GM08714 (cell line): ENCODE measurements around the gene PARL.

Experiments used
- H3K4me3 ChIP-seq: fragments of 200-500 bp; sonication (Bioruptor generic); 2 replicates; pipeline ENCODE4 v1.5.1; 2014; ENCODE audit warnings: mild to moderate bottlenecking, low read length, inconsistent platforms
- ZNF274 ChIP-seq: IDR thresholded peaks from 2 replicates; pipeline ENCODE4 v1.6.1; 2012; ENCODE audit warnings: mild to moderate bottlenecking, low read depth, low read length

The PARL gene

DNA sequence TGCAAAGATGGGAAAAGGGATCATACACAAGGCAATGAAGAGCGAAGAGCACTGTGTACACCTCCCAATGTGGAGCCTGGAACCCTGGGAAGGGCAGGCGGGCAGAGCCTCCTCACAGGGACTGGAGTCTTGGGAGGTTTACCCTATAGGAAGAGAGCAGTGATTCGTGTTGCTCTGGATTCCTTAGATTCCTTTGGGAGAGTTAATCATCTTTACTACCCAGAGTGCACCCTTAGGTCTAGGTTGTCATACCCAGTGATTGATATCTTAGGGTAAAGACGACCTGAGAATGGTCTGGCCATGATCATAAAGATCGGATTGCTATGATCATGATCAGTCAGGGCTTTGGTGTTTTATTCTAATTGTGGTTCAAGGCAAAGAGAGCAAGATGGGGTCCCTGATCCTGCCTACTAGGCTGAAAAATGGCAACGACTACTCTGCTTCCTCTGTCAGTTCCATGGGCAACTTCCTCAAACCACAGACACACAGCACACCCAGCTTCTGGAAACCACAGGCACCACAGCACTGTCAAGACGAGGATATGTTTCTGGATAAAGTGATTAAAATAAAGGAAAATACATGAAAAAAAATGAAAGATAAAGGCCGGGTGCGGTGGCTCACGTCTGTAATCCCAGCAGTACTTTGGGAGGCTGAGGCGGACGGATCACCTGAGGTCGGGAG is 38.9 kb downstream of the PARL start:
- TF ChIP-seq ZNF274 = no peak
- H3K4me3 ChIP-seq = no peak overlapping the region

DNA sequence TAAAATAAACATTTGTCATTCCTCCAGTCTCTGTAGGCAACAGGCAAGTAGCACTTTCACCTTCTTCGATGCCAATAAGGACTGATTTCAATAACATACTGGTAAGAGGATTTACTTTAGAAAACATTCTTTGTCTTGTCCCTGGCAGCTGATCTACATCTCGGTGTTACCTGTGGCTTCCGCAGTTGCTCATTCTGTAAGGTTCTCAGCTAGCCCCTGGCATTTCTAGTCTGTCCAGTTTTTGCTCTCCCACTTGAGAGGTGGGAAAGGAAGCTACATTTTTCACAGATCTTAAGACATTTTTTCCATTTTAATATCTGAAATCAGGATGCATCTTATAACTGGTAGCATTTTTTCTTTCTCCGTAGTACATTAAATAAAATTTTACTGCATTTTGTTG is 39.6 kb downstream of the PARL start:
- no peak overlapping the region for H3K4me3 ChIP-seq
- no peak for TF ChIP-seq ZNF274

DNA sequence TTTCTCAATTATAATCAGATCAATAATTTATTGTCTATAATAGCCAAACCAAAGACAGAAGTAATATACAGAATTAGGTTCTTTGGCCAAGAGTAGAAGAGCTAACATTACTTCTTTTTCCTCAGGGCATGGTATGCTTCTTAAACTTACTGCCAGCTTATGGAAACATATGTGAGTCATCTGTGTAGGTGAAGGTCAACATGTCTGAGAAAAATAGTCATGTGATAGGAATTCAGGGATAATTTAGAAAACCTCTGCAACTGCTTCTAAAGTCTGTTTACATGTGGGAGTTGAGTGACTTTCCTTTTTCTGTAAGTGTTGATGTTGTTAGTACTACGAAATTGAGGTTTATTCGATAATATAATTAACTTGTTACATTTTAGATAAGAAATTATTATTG is 40.1 kb downstream of the PARL start:
- H3K4me3 ChIP-seq = no peak overlapping the region
- no peak for TF ChIP-seq ZNF274

DNA sequence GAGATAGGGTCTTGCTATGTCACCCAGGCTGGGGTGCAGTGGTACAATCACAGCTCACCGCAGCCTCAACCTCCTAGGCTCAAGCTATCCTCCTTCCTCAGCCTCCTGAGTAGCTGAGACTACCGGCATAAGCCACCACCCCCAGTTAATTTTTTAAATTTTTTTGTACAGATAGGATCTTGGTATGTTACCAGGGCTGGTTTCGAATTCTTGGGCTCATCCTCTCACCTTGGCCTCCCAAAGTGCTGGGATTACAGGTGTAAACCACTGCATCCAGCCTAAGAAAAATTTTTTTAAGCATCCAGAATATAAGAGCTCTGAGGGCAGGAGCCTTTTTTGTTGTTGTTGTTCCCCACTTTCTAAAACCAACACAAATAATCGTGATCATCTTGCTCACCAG is 44.9 kb downstream of the PARL start:
- H3K4me3 ChIP-seq = no peak overlapping the region
- no peak for TF ChIP-seq ZNF274

DNA sequence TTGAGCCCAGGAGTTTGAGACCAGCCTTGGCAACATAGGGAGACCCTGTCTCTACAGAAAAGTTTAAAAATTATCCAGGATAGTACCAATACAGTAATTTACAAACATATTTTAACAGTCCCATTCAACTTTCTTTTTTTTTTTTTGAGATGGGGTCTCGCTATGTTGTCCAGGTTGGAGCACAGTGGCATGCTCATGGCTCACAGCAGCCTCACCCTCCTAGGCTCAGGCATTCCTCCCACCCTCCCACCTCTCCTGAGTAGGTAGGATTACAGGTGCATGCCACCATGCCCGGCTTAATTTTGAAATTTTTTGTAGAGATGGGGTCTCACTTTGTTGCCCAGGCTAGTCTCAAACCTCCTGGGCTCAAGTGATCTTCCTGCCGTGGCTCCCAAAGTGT is 46.8 kb downstream of the PARL start:
- no peak overlapping the region for H3K4me3 ChIP-seq
- TF ChIP-seq ZNF274 = no peak

DNA sequence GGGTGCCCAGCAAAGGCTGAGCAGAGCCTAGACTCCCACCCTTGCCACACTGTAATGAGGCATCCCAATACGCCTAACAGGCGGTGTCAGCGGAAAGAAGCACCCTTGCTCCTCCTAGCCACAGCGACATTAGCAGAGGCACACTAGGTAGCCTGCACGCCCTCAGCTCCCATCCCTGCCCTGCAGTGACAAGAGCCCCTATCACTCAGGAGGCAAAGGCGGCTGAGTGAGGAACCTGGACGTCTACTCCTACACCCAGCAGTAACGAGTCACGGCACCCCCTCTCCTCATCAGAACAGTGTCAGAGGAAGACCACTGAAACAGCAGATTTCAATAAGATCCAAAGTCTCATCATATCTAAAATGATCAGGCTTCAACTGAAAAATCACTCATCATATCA is 47.3 kb downstream of the PARL start:
- no peak overlapping the region for H3K4me3 ChIP-seq
- TF ChIP-seq ZNF274 = no peak

DNA sequence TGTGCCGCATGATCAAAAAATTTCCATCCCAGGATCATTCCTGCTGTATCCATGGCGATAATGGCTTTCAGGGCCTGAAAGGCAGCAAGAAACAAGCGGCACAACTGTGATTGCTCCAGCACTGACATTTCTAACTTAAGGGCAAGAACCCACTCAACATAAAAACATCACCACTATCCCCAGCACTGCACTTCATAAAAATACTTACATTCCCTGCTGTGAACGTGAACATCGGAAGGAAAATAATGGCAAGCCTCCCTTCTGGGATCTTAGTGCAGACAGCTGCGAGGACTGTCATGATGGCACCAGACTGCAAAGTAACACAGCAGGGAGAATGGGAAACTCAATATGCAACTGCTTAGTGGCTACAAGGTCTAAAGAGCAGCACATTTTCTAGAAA is 51.2 kb downstream of the PARL start:
- H3K4me3 ChIP-seq = no peak overlapping the region
- no peak for TF ChIP-seq ZNF274

DNA sequence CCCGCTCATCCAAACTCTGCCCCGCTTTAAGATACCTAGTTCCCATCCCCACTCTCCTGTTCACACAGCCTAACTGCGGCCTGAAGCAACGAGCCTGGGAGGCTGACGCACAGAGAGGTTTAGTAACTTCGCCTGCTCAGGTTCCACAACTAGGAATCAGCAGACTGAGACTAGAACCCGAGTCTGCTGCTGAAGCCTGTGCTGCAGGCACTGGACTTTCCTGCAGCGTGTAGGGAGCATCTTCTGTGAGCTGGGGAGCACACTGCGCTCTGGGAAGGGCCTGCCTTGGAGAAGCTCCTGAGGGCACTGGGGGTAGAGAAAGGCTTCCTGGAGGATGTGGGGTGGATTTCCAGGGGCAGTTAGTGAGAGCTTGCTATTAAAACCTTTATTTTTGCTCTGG is 54.5 kb downstream of the PARL start:
- no peak for TF ChIP-seq ZNF274
- no peak overlapping the region for H3K4me3 ChIP-seq

DNA sequence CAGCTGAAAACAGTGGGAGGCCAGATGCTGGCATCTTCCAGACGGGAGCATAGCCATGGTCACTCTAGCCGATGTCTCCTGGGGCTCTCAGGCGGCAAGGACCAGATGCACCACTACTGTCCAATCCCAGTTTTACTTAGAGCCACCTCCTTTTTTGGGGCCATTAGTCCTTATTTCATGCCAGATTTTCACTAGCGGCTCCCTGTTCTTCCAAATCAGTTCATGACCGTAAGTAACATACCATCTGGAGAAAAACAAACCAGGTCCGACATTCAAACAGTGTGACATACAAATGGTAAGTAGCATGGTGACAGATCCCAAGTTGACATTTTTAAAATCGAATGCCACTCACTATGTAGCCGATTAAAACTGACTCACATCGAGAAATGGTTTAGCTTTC is 55.2 kb downstream of the PARL start:
- no peak overlapping the region for H3K4me3 ChIP-seq
- no peak for TF ChIP-seq ZNF274

DNA sequence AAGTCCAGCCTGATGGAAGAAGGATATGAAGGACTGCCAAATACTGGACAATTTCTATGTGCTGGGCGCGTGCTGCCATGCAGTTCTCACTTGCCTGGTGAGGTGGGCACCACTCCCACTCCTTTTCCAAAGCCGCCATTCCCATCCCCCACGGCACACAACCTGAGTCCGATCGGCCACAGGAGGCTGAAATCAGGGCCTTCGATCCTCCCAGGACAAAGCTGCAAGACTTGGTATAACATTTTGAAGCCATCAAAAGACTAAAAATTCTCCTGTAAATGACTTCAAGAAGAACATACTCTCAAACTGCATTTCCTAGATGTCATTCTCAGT is 56.2 kb downstream of the PARL start:
- no peak for TF ChIP-seq ZNF274
- H3K4me3 ChIP-seq = no peak overlapping the region

DNA sequence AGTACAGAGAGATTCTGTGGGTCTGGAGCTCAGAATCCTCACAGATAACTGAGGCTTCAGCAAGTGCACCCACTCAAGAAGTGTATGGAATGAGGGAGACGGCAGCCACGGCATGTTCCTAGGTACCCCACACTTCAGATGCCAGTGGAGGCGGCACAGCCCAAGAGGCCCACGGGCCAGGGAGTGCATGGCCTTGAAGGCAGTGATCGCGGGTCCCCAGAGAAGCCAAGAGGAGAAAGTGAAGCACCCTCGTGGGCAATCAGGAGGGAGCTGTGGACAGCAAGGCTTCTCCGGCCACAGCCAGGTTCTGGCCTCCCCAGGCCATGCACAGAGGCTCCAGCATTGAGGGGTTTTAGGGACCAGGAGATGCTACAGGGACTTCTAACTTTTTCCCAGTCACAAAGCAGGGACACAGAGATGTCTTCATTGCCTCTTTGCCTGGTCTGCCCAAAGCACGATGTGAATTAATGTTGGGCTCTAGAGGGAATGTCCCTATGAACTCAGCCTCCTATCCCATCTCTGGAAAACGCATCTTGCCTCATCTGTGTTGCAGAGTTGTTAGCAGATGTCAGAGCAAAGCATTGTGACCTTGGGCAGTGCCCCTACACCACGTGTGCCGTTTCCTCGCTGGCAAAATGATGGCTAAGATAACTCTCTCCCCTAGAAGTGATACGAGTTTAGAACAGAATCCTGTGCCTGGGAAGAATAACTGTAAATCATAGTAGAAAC is 56.7 kb downstream of the PARL start:
- H3K4me3 ChIP-seq = no peak overlapping the region
- TF ChIP-seq ZNF274 = no peak

DNA sequence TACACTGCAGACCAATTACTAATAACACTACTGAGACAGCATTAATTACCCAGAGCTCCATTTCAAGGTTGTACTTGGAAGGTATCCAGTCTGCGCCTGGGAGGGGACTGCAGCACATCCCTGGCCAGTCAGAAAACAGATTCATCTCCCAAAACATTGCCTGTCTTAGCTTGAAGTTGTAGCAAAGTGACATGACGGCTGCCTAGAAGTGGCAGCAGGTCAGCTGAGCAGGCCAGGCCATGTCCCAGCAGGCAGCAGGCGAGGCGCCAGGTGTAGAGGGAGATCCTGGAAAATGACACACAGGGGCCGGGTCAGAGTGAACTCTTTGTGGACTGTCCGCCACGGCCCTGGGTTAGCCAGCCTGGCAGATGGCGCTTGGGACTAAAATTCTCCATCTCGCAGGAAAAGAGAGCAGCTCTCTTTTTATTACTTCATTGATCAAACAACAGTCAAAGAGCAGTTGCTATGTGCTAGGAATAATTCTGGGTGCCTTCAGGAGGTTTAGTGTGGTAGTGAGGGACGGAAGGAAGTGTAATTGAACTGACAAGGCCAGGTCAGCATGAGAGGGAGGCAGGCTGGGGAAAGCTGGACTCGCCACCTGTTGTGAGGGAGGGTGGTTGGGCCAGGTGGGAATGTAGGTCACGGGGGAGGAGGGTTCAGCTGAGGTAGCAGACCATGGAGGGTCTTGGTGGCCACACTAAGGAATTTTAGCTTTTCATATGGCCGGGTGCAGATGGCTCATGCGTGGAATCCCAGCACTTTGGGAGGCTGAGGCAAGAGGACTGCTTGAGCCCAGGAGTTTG is 58.0 kb downstream of the PARL start:
- TF ChIP-seq ZNF274 = no peak
- H3K4me3 ChIP-seq = no peak overlapping the region

DNA sequence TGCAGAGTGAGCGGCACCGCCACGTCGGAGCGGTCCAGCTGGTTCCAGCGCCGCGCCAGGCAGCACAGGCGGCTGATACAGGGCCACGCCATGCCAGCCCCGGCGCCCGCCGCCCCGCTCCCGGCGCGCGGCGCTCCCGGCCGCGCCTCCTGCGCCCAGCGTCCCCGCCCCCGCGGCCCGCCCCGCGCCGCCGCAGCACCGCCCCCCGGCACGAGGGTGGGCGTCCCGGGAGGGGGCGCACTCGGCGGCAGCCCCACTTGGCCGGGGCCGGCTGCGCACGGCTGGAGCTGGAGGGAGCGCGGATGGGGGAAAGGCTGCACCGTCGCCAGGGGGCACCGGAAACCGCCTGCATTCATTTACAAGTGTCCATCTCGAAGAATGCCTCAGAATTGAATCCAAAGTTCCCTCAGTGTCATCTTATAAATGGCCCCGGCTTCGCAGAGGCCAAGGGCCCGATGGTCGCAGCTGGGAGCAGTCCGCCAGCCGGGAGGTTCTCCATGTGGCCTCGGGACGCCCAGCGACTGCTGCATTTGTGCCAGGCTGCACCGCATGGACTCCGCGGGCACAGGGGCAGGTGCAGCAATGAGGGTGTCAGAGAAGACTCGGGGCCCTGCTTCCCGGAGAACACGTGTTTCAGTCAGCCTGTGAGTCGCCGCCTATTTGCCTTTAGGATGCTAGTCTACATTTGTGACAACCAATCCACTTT is 59.1 kb downstream of the PARL start, which contains the start of gene MAP6D1:
Gene MAP6D1, minus strand, starts transcription at position 122 of the 706 bp plus-strand sequence. Its CDS starts 30 bp downstream, at position 92.
- TF ChIP-seq ZNF274 = no peak
- H3K4me3 ChIP-seq = peak within 1 kb of the TSS; percentile 62; the same call in 1 of the 2 replicates

DNA sequence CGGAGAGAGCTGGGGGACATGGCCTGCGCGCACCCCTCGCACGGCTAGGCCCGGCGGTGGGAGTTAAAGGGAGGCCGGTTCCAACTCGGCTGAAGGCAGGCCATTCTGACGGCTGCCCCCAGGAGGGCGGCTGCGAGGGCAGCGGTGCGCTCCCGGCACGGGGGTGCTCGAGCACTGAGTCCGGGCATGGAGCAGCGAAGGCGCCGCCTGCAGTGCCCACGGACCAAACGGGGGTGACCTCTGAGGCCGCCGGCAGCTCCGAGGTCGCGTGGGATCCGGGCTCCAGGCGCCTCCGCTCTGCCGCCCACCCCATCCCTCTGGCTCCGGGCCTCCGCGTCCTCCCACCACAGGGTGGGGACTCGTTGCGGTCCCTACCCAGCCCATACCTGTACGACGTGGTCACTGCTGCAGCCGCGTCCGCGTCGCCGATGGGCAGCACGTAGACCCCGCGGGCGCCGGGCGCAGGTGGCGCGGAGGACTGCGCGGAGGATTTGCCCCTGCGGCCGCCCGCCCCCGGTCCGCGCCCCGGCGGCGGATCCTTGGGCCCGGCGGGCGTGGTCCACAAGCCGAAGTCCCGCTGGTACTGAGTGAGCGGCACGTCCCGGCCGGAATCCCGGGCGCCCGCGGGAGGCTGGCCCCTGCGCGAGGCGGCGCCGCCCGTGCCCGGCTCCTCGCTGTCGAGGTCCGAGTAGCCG is 59.8 kb downstream of the PARL start:
- H3K4me3 ChIP-seq = peak overlapping the region; percentile 62; the same call in 1 of the 2 replicates
- TF ChIP-seq ZNF274 = no peak
